Vagina (tissue), 2 donors: ENCODE measurements around the gene SV2B. TPM values are rescaled to one million over a fixed set of nuclear protein-coding genes. Genes with fewer than 3 reads are reported as not detected.

ENCODE experiments used
- DNase-seq, 2 donors: peaks; one replicate each; pipeline ENCODE4 v3.0.0-alpha.2; 2017; ENCODE audit errors: extremely low spot score in 2 of 2
- H3K27ac ChIP-seq: fragments of 200-600 bp; sonication (generic); one replicate; pipeline ENCODE4 v1.5.1; 2019
- H3K27me3 ChIP-seq: fragments of 200-600 bp; sonication (generic); one replicate; pipeline ENCODE4 v1.5.1; 2019
- H3K36me3 ChIP-seq, 2 donors: fragments of 200-600 bp; sonication (generic); one replicate each; pipeline ENCODE4 v1.5.1; 2017 to 2019
- H3K4me1 ChIP-seq: fragments of 200-600 bp; sonication (generic); one replicate; pipeline ENCODE4 v1.5.1; 2019
- H3K4me3 ChIP-seq, 2 donors: fragments of 200-600 bp; sonication (generic); 1 replicate in 1 of 2; 2 replicates in 1 of 2; pipeline ENCODE4 v1.5.1; 2016 to 2019
- H3K9me3 ChIP-seq: fragments of 200-600 bp; sonication (generic); one replicate; pipeline ENCODE4 v1.5.1; 2019
- CTCF ChIP-seq, 3 experiments: fragments of 450-650 bp in 2 of 3; fragments of 200-600 bp in 1 of 3; sonication (generic) in 1 of 3; IDR thresholded peaks; one replicate each; pipeline ENCODE4 v1.5.1; 2017 to 2019; ENCODE audit warnings: antibody characterized with exemption in 3 of 3, mild to moderate bottlenecking in 2 of 3, moderate library complexity in 2 of 3
- POLR2A ChIP-seq, 2 donors: fragments of 450-650 bp; IDR thresholded peaks; one replicate each; pipeline ENCODE4 v1.6.1; 2017; ENCODE audit warnings: antibody characterized with exemption in 2 of 2, mild to moderate bottlenecking in 2 of 2, moderate library complexity in 2 of 2
- POLR2AphosphoS5 ChIP-seq, 2 donors: sonication (generic); formaldehyde crosslinking; IDR thresholded peaks; one replicate each; pipeline ENCODE4 v1.9.0; 2017; ENCODE audit warnings: antibody characterized with exemption in 2 of 2, mild to moderate bottlenecking in 2 of 2, low read depth in 1 of 2; ENCODE audit not compliant: insufficient read depth in 1 of 2
- intact Hi-C: fragments of 100-400 bp; cut with DNase I; formaldehyde crosslinking; loops from one replicate; pipeline ENCODE4 v1.15.1; 2023
- total RNA-seq: library from RNA; depleted of rRNA; stranded (reverse); fragments of >200 nt; gene quantifications from one replicate; pipeline ENCODE4 v1.2.3, GENCODE V29; 2016

The SV2B gene
- total RNA-seq, 1 donor from 2014 or later, result 3.2 TPM

- Histone ChIP-seq H3K36me3 (no peaks in the 10 kb centered on the region), H3K9me3 (no peaks in the 10 kb centered on the region), H3K4me1 (peaks cover 25% of the 10 kb centered on the region), H3K27ac (no peak overlapping the region), H3K27me3 (no peaks in the 10 kb centered on the region), H3K4me3 (no peak overlapping the region)
- TF ChIP-seq CTCF (IDR thresholded peaks at IDR 0.05) (no peak), POLR2AphosphoS5 (IDR thresholded peaks at IDR 0.05; ENCODE audit: insufficient read depth in 1 of 2, low read depth in 1 of 2) (no peak), POLR2A (IDR thresholded peaks at IDR 0.05) (no peak)
- DNase-seq, result no peak
- intact Hi-C loops, result loop anchor here (10.0 kb wide), 1 partner anchor 321 kb away; no protein-coding TSS in a partner anchor
Observed at GRCh38 chr15:91265416-91265940, 165.4 kb downstream of the SV2B start.

- no peak for DNase-seq
- peaks cover 22% of the 10 kb centered on the region for H3K4me1 ChIP-seq
- no peaks in the 10 kb centered on the region for H3K27me3 ChIP-seq
- TF ChIP-seq POLR2AphosphoS5 (IDR thresholded peaks at IDR 0.05; ENCODE audit: insufficient read depth in 1 of 2, low read depth in 1 of 2) (no peak), CTCF (IDR thresholded peaks at IDR 0.05) (no peak), POLR2A (IDR thresholded peaks at IDR 0.05) (no peak)
- H3K9me3 ChIP-seq, result no peaks in the 10 kb centered on the region
- intact Hi-C loops, result loop anchor here (10.0 kb wide), 1 partner anchor 324 kb away; no protein-coding TSS in a partner anchor
- H3K36me3 ChIP-seq, result no peaks in the 10 kb centered on the region
- no peak overlapping the region for H3K4me3 ChIP-seq
- no peak overlapping the region for H3K27ac ChIP-seq
Observed at GRCh38 chr15:91268510-91268909, 168.5 kb downstream of the SV2B start.

GRCh38 chr15:91270747-91271146 is 170.7 kb downstream of the SV2B start:
- H3K36me3 ChIP-seq, result no peaks in the 10 kb centered on the region
- no peak overlapping the region for H3K27ac ChIP-seq
- H3K4me1 ChIP-seq, result no peaks in the 10 kb centered on the region
- intact Hi-C loops, result loop anchor here (5.0 kb wide), 1 partner anchor 213 kb away; no protein-coding TSS in a partner anchor
- no peak for DNase-seq
- TF ChIP-seq POLR2AphosphoS5 (IDR thresholded peaks at IDR 0.05; ENCODE audit: insufficient read depth in 1 of 2, low read depth in 1 of 2) (no peak), CTCF (IDR thresholded peaks at IDR 0.05) (no peak), POLR2A (IDR thresholded peaks at IDR 0.05) (no peak)
- no peaks in the 10 kb centered on the region for H3K9me3 ChIP-seq
- no peaks in the 10 kb centered on the region for H3K27me3 ChIP-seq
- no peak overlapping the region for H3K4me3 ChIP-seq

GRCh38 chr15:91271565-91272153 is 171.6 kb downstream of the SV2B start:
- H3K9me3 ChIP-seq, result no peaks in the 10 kb centered on the region
- intact Hi-C loops, result loop anchor here (5.0 kb wide), 1 partner anchor 214 kb away; no protein-coding TSS in a partner anchor
- H3K36me3 ChIP-seq, result no peaks in the 10 kb centered on the region
- H3K4me3 ChIP-seq, result no peak overlapping the region
- no peak overlapping the region for H3K27ac ChIP-seq
- H3K4me1 ChIP-seq, result no peaks in the 10 kb centered on the region
- peak in 1 of 2 donors; percentile 46 for TF ChIP-seq POLR2AphosphoS5 (IDR thresholded peaks at IDR 0.05; ENCODE audit: insufficient read depth in 1 of 2, low read depth in 1 of 2)
- TF ChIP-seq POLR2A (IDR thresholded peaks at IDR 0.05), result no peak
- peak; percentile 70 to 80 (median 70) for TF ChIP-seq CTCF (IDR thresholded peaks at IDR 0.05)
- no peaks in the 10 kb centered on the region for H3K27me3 ChIP-seq
- no peak for DNase-seq

GRCh38 chr15:91275844-91276243 is 175.8 kb downstream of the SV2B start:
- Histone ChIP-seq H3K9me3 (no peaks in the 10 kb centered on the region), H3K27ac (no peak overlapping the region), H3K4me1 (no peaks in the 10 kb centered on the region), H3K4me3 (no peak overlapping the region), H3K27me3 (no peaks in the 10 kb centered on the region), H3K36me3 (no peaks in the 10 kb centered on the region)
- intact Hi-C loops, result no loop called here
- TF ChIP-seq CTCF (IDR thresholded peaks at IDR 0.05), result no peak
- no peak for TF ChIP-seq POLR2A (IDR thresholded peaks at IDR 0.05)
- no peak for TF ChIP-seq POLR2AphosphoS5 (IDR thresholded peaks at IDR 0.05; ENCODE audit: insufficient read depth in 1 of 2, low read depth in 1 of 2)
- DNase-seq, result no peak
